Neural cell (in vitro differentiated cells): Measurements from ENCODE around the gene LPXN. TPM values are rescaled to one million over a fixed set of nuclear protein-coding genes. Genes with fewer than 3 reads are reported as not detected.

Experiments used
- H2AFZ ChIP-seq: fragments of 200-600, 300-800 bp; sonication (generic), shearing (Covaris generic); 2 replicates; pipeline ENCODE4 v1.6.0; 2014; ENCODE audit warnings: low read depth, mild to moderate bottlenecking, antibody characterized with exemption, low read length, moderate library complexity
- H3F3A ChIP-seq: fragments of 200-600 bp; shearing (Covaris generic); 2 replicates; pipeline ENCODE4 v1.6.1; 2016; ENCODE audit warnings: mild to moderate bottlenecking, moderate library complexity, mixed read lengths, antibody characterized with exemption, low read length; ENCODE audit not compliant: insufficient read depth, poor library complexity, severe bottlenecking
- H3K27ac ChIP-seq: fragments of 200-600, 300-800 bp; sonication (generic), shearing (Covaris generic); 2 replicates; pipeline ENCODE4 v1.5.1; 2014; ENCODE audit warnings: mild to moderate bottlenecking, low read length, moderate library complexity
- H3K27me3 ChIP-seq: fragments of 300-800, 200-600 bp; sonication (generic), shearing (Covaris generic); 2 replicates; pipeline ENCODE4 v1.6.0; 2014; ENCODE audit warnings: mild to moderate bottlenecking, low read depth, low read length, moderate library complexity; ENCODE audit not compliant: insufficient read depth
- H3K36me3 ChIP-seq: fragments of 300-800, 200-600 bp; sonication (generic), shearing (Covaris generic); 2 replicates; pipeline ENCODE4 v1.5.1; 2014; ENCODE audit warnings: mild to moderate bottlenecking, antibody characterized with exemption, low read length, moderate library complexity; ENCODE audit not compliant: insufficient read depth
- H3K4me2 ChIP-seq: fragments of 300-800, 200-600 bp; sonication (generic), shearing (Covaris generic); 2 replicates; pipeline ENCODE4 v1.6.0; 2014; ENCODE audit warnings: mild to moderate bottlenecking, low read length
- H3K4me3 ChIP-seq: fragments of 300-800, 200-600 bp; sonication (generic), shearing (Covaris generic); 2 replicates; pipeline ENCODE4 v1.5.1; 2014; ENCODE audit warnings: mild to moderate bottlenecking, low read length, moderate library complexity
- H3K79me2 ChIP-seq: fragments of 200-600 bp; shearing (Covaris generic); replicated peaks from 2 replicates; pipeline ENCODE4 v1.6.0; 2014; ENCODE audit warnings: mild to moderate bottlenecking, low read length, moderate library complexity; ENCODE audit not compliant: insufficient read depth
- H3K9ac ChIP-seq: fragments of 300-800, 200-600 bp; sonication (generic), shearing (Covaris generic); 2 replicates; pipeline ENCODE4 v1.6.1; 2016; ENCODE audit warnings: mild to moderate bottlenecking, low read length, mixed read lengths
- H3K9me2 ChIP-seq: fragments of 200-600 bp; shearing (Covaris generic); 2 replicates; pipeline ENCODE4 v1.6.1; 2016; ENCODE audit warnings: mild to moderate bottlenecking, low read length, mixed read lengths; ENCODE audit not compliant: insufficient read depth
- H3K9me3 ChIP-seq: fragments of 200-600, 300-800 bp; sonication (generic), shearing (Covaris generic); 2 replicates; pipeline ENCODE4 v1.6.1; 2016; ENCODE audit warnings: mild to moderate bottlenecking, mixed run types, low read length, moderate library complexity, mixed read lengths
- H4K20me1 ChIP-seq: fragments of 200-600 bp; shearing (Covaris generic); 2 replicates; pipeline ENCODE4 v1.6.1; 2016; ENCODE audit warnings: mild to moderate bottlenecking, mixed run types; ENCODE audit not compliant: insufficient read depth
- CTCF ChIP-seq: fragments of 450-650 bp; IDR thresholded peaks from 2 replicates; pipeline ENCODE4 v1.5.1; 2014; ENCODE audit warnings: antibody characterized with exemption, mild to moderate bottlenecking, moderate library complexity; ENCODE audit not compliant: poor library complexity, severe bottlenecking
- EP300 ChIP-seq: fragments of 450-650 bp; conservative IDR thresholded peaks from 2 replicates; pipeline ENCODE4 v1.6.1; 2014; ENCODE audit warnings: antibody characterized with exemption, mild to moderate bottlenecking, moderate library complexity; ENCODE audit not compliant: poor library complexity, severe bottlenecking
- EZH2 ChIP-seq: fragments of 200-600, 300-800 bp; shearing (Covaris generic), sonication (generic); IDR thresholded peaks from 2 replicates; pipeline ENCODE4 v1.6.1; 2014; ENCODE audit warnings: antibody characterized with exemption, low read length, borderline replicate concordance, mild to moderate bottlenecking; ENCODE audit not compliant: insufficient read depth, poor library complexity, severe bottlenecking
- MXI1 ChIP-seq: fragments of 450-650 bp; conservative IDR thresholded peaks from 2 replicates; pipeline ENCODE4 v1.6.1; 2014; ENCODE audit warnings: antibody characterized with exemption, mild to moderate bottlenecking; ENCODE audit not compliant: poor library complexity, severe bottlenecking
- POLR2AphosphoS5 ChIP-seq: IDR thresholded peaks from 2 replicates; pipeline ENCODE4 v1.6.1; 2012
- RAD21 ChIP-seq: fragments of 450-650 bp; conservative IDR thresholded peaks from 2 replicates; pipeline ENCODE4 v1.6.1; 2014; ENCODE audit warnings: antibody characterized with exemption, mild to moderate bottlenecking, moderate library complexity
- REST ChIP-seq: IDR thresholded peaks from 2 replicates; pipeline ENCODE4 v1.6.1; 2012; ENCODE audit warnings: borderline replicate concordance
- SMC3 ChIP-seq: fragments of 450-650 bp; conservative IDR thresholded peaks from 2 replicates; pipeline ENCODE4 v1.6.1; 2014; ENCODE audit warnings: antibody characterized with exemption, mild to moderate bottlenecking, moderate library complexity; ENCODE audit not compliant: poor library complexity
- TAF1 ChIP-seq: IDR thresholded peaks from 2 replicates; pipeline ENCODE4 v1.6.1; 2012; ENCODE audit warnings: low read depth
- polyA plus RNA-seq: library from polyadenylated mRNA; depleted of rRNA; stranded (reverse); fragments of >200 nt; gene quantifications from 2 replicates; pipeline ENCODE4 v1.2.3, GENCODE V29; 2014

Gene LPXN
- polyA plus RNA-seq, 1 donor from 2014 or later, result 4.1 TPM

- TF ChIP-seq MXI1 (no peak), CTCF (no peak), EP300 (no peak), RAD21 (no peak), SMC3 (no peak), EZH2 (no peak), TAF1 (no peak), REST (no peak), POLR2AphosphoS5 (no peak)
- H3K79me2 ChIP-seq, result peaks cover 7% of the 10 kb centered on the region
- no peak overlapping the region for H2AFZ ChIP-seq
These were observed 37.6 kb upstream of the LPXN start for GRCh38 chr11:58613228-58613627.

GRCh38 chr11:58609723-58610122, 34.1 kb upstream of the LPXN start:
- no peaks in the 10 kb centered on the region for H3K9me2 ChIP-seq
- H3K79me2 ChIP-seq, result peaks cover 35% of the 10 kb centered on the region
- H3K4me2 ChIP-seq, result no peak overlapping the region
- TF ChIP-seq EZH2 (no peak), EP300 (no peak), MXI1 (no peak), SMC3 (no peak), REST (no peak), RAD21 (no peak), POLR2AphosphoS5 (no peak), CTCF (no peak), TAF1 (no peak)
- no peak overlapping the region for H3K27ac ChIP-seq
- peaks cover 11% of the 10 kb centered on the region for H3K36me3 ChIP-seq
- no peaks in the 10 kb centered on the region for H4K20me1 ChIP-seq
- H3K9me3 ChIP-seq, result no peaks in the 10 kb centered on the region
- H2AFZ ChIP-seq, result no peak overlapping the region
- H3K27me3 ChIP-seq, result no peaks in the 10 kb centered on the region
- H3F3A ChIP-seq, result no peaks in the 10 kb centered on the region
- H3K9ac ChIP-seq, result no peak overlapping the region
- H3K4me3 ChIP-seq, result no peak overlapping the region

More at GRCh38 chr11:58613228-58613627, 37.6 kb upstream of the LPXN start:
- Histone ChIP-seq H3K4me3 (no peak overlapping the region), H3K9me3 (no peaks in the 10 kb centered on the region), H3K27me3 (no peaks in the 10 kb centered on the region), H3K4me2 (no peak overlapping the region), H3K9me2 (no peaks in the 10 kb centered on the region), H3F3A (no peaks in the 10 kb centered on the region), H3K9ac (no peak overlapping the region), H3K27ac (no peak overlapping the region), H3K36me3 (peaks cover 11% of the 10 kb centered on the region), H4K20me1 (no peaks in the 10 kb centered on the region)
